Rectal smooth muscle tissue (tissue), 1 donor: ENCODE measurements around the gene ZGRF1.
"Not testable (repeated sequence)": the region's sequence is repeated elsewhere in the genome, so short reads cannot be mapped to it uniquely, and the experiment has no call there.

Source experiments
- H3K27ac ChIP-seq: one replicate; pipeline ENCODE4 v1.7.0; 2013; ENCODE audit warnings: low read depth, low read length, inconsistent platforms
- H3K27me3 ChIP-seq: one replicate; pipeline ENCODE4 v1.7.0; 2013; ENCODE audit warnings: low read length; ENCODE audit not compliant: control insufficient read depth, insufficient read depth
- H3K36me3 ChIP-seq: one replicate; pipeline ENCODE4 v1.7.0; 2013; ENCODE audit warnings: low read length; ENCODE audit not compliant: control insufficient read depth, insufficient read depth
- H3K4me1 ChIP-seq: one replicate; pipeline ENCODE4 v1.7.0; 2013; ENCODE audit warnings: low read length; ENCODE audit not compliant: control insufficient read depth, insufficient read depth
- H3K4me3 ChIP-seq: one replicate; pipeline ENCODE4 v1.7.0; 2013; ENCODE audit warnings: low read length
- H3K9ac ChIP-seq: one replicate; pipeline ENCODE4 v1.7.0; 2013; ENCODE audit warnings: low read length

Gene ZGRF1

DNA sequence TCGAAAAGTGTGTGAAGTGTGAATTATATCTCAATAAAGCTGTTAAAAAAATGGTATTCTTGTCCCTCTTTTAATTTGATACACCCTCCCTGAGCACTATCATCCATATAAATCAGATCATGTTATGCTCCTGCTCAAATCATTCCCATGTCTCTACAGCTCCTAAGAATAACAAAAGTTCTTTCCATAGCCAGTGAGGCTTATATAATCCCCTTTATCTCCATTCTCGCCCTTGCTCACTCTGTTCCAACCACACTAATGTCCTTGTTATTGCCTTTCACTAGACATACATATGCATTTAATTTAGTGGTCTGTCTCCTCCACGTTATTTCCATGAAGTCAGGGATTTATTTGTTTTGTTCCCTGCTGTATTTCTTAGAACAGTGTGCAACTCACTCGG, 10.5 kb downstream of the ZGRF1 start:
- Histone ChIP-seq H3K4me1 (no peaks in the 10 kb centered on the region), H3K36me3 (no peaks in the 10 kb centered on the region), H3K27ac (no peak overlapping the region), H3K9ac (no peak overlapping the region), H3K4me3 (no peak overlapping the region), H3K27me3 (no peaks in the 10 kb centered on the region)

DNA sequence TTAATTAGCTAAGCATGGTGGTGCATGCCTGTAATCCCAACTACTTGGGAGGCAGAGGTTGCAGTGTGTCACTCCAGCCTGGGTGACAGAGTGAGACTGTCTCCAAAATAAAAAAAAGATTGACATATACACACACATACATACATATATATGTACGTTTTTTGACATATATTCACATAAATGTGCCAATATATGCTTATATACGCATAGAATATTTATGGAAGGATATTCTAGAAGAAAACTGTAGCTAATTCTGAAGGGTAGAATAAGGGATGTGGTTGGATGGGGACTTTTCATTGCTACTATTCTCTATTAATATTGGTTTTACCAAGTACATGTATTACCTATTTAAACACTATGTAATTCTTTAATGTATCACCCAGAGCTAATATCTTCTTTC, 19.7 kb downstream of the ZGRF1 start:
- no peak overlapping the region for H3K9ac ChIP-seq
- H3K27me3 ChIP-seq: no peaks in the 10 kb centered on the region
- H3K36me3 ChIP-seq: no peaks in the 10 kb centered on the region
- H3K4me3 ChIP-seq: no peak overlapping the region
- H3K27ac ChIP-seq: no peak overlapping the region
- H3K4me1 ChIP-seq: no peaks in the 10 kb centered on the region

DNA sequence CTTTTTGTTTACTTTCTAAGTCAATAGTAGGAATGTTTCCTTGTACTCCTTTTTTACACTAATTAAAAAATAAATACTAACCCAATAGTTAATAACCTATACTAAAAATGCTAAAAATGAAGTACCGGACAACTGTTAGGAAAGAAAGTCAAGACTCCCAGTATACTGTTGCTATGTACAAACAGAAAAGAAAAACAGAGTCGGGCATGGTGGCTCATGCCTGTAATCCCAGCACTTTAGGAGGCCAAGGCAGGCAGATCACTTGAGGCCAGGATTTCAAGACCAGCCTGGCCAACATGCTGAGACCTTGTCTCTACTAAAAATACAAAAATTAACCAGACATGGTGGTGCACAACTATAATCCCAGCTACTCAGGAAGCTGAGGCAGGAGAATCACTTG, 23.9 kb downstream of the ZGRF1 start:
- H3K36me3 ChIP-seq: not testable (repeated sequence)

DNA sequence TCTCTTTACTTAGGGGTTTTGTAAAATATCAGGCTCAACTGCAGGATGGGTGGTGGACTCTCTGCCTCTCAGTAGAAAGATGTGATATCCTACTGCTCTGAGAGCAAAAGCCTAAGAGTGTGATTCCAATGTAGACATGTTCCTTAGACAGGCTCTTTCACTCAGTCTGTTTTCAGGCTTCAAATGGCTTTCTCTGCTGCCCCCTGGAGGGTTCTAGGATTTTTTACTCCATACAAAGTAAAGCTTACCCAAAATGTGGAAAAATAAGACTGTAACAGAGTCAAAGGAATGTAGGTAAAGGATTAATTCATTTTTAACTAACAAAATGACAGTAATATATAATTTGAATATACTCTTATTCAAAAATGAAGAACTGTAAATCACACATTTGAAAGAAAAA, 32.1 kb downstream of the ZGRF1 start:
- H3K36me3 ChIP-seq: no peaks in the 10 kb centered on the region
- no peak overlapping the region for H3K9ac ChIP-seq
- no peaks in the 10 kb centered on the region for H3K27me3 ChIP-seq
- no peak overlapping the region for H3K27ac ChIP-seq
- H3K4me3 ChIP-seq: no peak overlapping the region
- no peaks in the 10 kb centered on the region for H3K4me1 ChIP-seq

More for the DNA sequence above, 23.9 kb downstream of the ZGRF1 start:
- H3K27me3 ChIP-seq, H3K4me1 ChIP-seq, H3K27ac ChIP-seq, H3K9ac ChIP-seq, H3K4me3 ChIP-seq: not testable (repeated sequence)

DNA sequence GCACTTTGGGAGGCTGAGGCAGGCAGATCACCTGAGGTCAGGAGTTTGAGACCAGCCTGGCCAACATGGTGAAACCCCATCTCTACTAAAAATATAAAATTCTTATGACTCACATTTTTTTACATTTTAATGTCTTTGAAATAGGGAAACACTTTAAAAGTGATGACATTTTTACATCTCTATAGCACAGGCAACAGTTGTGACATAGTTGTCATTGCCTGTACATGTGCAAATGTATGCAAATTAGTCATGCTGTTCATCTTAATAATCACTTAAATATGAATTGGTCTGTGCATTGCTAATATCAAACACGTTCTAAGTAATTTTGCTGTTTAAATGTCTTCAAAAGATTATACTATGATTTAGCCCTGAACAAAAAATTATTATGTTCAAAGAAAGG, 41.7 kb downstream of the ZGRF1 start:
- H3K4me1 ChIP-seq: no peaks in the 10 kb centered on the region

DNA sequence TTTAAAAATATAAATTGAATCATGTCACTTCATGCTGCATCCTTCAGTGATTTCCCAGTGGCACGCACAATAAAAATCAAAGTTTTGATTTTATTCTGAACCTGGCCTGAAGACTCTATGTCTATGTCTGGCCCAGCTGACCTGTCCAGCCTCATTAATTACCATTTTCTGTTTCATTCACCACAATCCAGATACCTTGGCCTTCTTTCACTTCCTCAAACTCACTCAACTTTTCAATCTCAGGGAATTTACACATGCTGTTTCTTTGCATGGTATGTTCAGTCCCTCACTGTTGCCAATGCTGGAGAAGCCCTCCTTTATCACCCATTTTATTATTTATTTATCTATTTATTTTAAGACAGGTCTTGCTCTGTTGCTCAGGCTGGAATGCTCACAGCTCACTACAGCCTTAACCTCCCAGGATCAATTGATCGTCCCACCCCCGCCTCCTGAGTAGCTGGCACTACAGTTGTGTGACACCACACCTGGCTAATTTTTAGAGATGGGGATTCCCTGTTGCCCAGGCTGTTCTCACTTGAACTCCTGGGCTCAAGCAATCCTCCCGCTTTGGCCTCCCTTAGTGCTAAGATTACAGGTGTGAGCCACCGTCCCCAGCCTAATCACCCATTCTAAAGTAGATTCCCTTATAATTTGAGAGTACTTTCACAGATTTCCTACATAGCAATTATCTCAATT, 43.1 kb downstream of the ZGRF1 start:
- H3K9ac ChIP-seq: no peak overlapping the region
- no peaks in the 10 kb centered on the region for H3K4me1 ChIP-seq
- H3K4me3 ChIP-seq: no peak overlapping the region
- H3K27me3 ChIP-seq: no peaks in the 10 kb centered on the region
- no peaks in the 10 kb centered on the region for H3K36me3 ChIP-seq
- no peak overlapping the region for H3K27ac ChIP-seq

More for the DNA sequence above, 41.7 kb downstream of the ZGRF1 start:
- no peaks in the 10 kb centered on the region for H3K36me3 ChIP-seq
- no peak overlapping the region for H3K27ac ChIP-seq
- no peak overlapping the region for H3K4me3 ChIP-seq
- no peaks in the 10 kb centered on the region for H3K27me3 ChIP-seq
- no peak overlapping the region for H3K9ac ChIP-seq

DNA sequence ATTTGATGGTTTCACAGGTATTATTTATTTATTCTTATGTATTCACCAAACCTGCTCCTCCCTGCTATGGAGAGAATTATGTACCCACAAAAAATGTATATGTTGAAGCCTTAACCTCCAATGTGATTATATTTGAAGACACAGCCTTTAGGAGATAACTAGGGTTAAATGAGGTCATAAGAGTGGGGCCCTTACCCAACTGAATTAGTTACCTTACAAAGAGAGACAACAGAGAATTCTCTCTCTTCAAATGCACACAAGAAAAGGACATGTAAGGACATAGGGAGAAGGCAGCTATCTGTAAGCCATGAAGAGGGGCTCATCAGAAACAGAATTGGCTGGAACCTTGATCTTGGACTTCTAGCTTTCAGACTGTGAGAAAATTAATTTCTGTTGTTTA, 44.0 kb downstream of the ZGRF1 start:
- Histone ChIP-seq H3K27ac (no peak overlapping the region), H3K9ac (no peak overlapping the region)

DNA sequence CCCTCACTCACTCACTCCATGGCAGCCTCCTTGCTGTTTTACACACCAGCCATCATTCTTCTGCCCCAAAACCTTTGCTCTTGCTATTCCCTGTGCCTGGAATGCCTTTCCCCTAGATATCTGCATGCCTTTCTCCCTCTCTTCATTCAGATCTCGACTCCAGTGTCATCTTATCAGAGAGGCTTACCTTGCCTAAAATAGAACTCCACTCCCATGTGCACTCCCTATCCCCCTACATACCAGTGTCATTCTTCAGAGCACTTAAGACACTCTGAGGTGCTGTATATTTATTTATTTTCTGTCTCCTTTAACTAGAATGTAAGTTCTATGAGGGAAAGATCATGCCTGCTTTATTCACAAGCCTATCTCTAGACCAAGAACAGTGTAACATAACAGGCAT, 45.1 kb downstream of the ZGRF1 start:
- Histone ChIP-seq H3K9ac (no peak overlapping the region), H3K4me3 (no peak overlapping the region), H3K4me1 (no peaks in the 10 kb centered on the region), H3K36me3 (no peaks in the 10 kb centered on the region), H3K27ac (no peak overlapping the region), H3K27me3 (no peaks in the 10 kb centered on the region)

More for the DNA sequence above, 44.0 kb downstream of the ZGRF1 start:
- Histone ChIP-seq H3K36me3 (no peaks in the 10 kb centered on the region), H3K4me3 (no peak overlapping the region), H3K27me3 (no peaks in the 10 kb centered on the region), H3K4me1 (no peaks in the 10 kb centered on the region)

DNA sequence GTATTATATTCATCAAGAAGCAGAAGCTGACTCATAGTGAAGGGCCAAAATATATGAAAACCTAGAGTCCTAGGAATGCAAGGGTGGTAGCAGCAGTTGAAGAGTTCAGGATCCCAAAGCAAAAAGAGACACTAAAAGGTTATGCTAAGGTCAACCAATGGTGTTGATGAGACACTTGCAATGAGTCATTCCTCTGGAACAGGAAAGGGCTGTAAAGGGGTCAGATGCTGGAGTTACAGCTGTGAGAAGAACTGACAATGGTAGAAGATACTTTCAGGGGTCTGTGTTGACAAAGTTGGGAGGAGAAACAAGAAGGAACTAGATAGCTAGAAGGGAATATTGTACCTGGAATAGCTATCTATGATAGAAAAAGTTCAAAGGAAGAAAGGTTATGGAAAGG, 47.5 kb downstream of the ZGRF1 start:
- Histone ChIP-seq H3K4me1 (no peaks in the 10 kb centered on the region), H3K9ac (no peak overlapping the region)

DNA sequence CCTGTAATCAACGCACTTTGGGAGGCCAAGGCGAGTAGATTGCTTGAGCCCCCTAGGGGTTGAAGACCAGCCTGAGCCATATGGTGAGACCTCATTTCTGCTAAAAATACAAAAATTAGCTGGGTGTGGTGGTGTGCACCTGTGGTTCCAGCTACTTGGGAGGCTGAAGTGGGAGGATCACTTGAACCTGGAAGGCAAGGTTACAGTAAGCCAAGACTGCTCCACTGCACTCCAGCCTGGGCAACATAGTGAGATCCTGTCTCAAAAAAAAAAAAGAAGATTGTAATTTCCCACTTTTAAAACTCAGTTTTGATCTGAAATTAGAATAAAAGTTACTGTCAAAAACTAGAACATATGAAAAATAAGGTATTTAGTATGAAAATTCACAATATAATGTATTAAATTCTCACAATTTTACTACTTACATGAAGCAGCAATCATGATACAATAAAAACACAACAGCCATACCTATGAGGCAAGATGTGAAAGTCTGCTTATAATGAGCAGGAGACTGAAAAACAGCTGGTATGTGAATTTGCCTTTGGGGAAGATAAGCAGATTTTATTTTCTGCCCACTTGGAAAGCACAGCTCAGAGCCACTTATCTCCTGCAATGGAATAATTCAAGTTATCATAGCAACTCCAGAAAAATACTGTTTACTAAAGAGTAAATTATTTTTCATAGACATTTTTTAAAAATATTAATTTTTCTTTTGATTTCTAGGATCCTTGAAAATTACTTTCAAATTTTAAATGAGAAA, 50.6 kb downstream of the ZGRF1 start:
- no peaks in the 10 kb centered on the region for H3K36me3 ChIP-seq
- no peak overlapping the region for H3K27ac ChIP-seq
- H3K4me3 ChIP-seq: no peak overlapping the region
- H3K4me1 ChIP-seq: no peaks in the 10 kb centered on the region
- no peak overlapping the region for H3K9ac ChIP-seq
- H3K27me3 ChIP-seq: no peaks in the 10 kb centered on the region

More for the DNA sequence above, 47.5 kb downstream of the ZGRF1 start:
- Histone ChIP-seq H3K27me3 (no peaks in the 10 kb centered on the region), H3K36me3 (no peaks in the 10 kb centered on the region), H3K27ac (no peak overlapping the region), H3K4me3 (no peak overlapping the region)

DNA sequence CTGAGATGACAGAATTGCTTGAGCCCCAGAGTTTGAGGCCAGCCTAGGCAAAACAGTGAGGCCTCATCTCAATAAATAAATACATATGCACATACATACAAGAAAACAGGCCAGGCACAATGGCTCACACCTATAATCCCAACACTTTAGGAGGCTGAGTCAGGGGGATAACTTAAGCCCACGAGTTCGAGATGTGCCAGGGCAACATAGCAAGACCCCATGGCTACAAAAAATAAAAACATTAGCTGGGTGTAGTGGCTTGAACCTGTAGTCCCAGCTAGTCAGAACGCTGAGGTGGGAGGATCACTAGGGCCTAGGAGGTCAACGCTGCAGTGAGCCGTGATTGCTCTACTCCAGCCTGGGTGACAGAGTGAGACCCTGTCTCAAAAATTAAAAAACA, 69.2 kb downstream of the ZGRF1 start:
- Histone ChIP-seq H3K36me3 (no peaks in the 10 kb centered on the region), H3K4me3 (no peak overlapping the region), H3K27ac (no peak overlapping the region), H3K9ac (no peak overlapping the region), H3K4me1 (no peaks in the 10 kb centered on the region), H3K27me3 (no peaks in the 10 kb centered on the region)

DNA sequence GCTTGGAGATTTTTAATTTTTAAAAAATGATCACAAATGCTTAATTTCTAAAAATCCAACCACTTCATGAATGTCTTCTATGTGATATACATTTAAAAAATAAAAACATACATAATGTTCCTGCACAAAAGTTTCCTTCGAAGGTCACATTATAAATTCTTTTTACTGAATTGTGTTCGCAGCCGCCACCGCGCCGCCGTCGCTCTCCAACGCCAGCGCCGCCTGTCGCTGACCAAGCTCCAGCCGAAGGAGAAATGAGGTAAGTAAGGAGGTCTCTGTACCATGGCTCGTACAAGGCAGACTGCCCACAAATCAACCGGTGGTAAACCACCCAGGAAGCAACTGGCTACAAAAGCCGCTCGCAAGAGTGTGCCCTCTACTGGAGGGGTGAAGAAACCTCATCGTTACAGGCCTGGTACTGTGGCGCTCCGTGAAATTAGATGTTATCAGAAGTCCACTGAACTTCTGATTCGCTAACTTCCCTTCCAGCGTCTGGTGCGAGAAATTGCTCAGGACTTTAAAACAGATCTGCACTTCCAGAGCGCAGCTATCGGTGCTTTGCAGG, 71.9 kb downstream of the ZGRF1 start:
- no peak overlapping the region for H3K4me3 ChIP-seq
- no peaks in the 10 kb centered on the region for H3K36me3 ChIP-seq
- no peak overlapping the region for H3K9ac ChIP-seq
- H3K27ac ChIP-seq: no peak overlapping the region
- H3K27me3 ChIP-seq: no peaks in the 10 kb centered on the region
- no peaks in the 10 kb centered on the region for H3K4me1 ChIP-seq
